GM19328 (cell line): ENCODE data around the gene GASK1A.
"Not testable (repeated sequence)": the region's sequence is repeated elsewhere in the genome, so short reads cannot be mapped to it uniquely, and the experiment has no call there.

Experiments used
- ATAC-seq: cut with Tn5 transposase; IDR thresholded peaks from one replicate; pipeline ENCODE4 v1.9.1; 2021; ENCODE audit warnings: mild to moderate bottlenecking, moderate library complexity; ENCODE audit not compliant: unreplicated experiment

Gene GASK1A

GRCh38 chr3:43030162-43030935 is 51.2 kb downstream of the GASK1A start:
- no peak for ATAC-seq

- ATAC-seq = no peak
These were observed 52.4 kb downstream of the GASK1A start for GRCh38 chr3:43031485-43031884.

- no peak for ATAC-seq
These were observed 52.9 kb downstream of the GASK1A start for GRCh38 chr3:43031889-43032545.

- no peak for ATAC-seq
These were observed 53.8 kb downstream of the GASK1A start for GRCh38 chr3:43032646-43033628.

GRCh38 chr3:43034200-43034599 is 55.1 kb downstream of the GASK1A start:
- no peak for ATAC-seq

- no peak for ATAC-seq
These were observed 55.8 kb downstream of the GASK1A start for GRCh38 chr3:43034911-43035310.

- ATAC-seq = no peak
These were observed 56.8 kb downstream of the GASK1A start for GRCh38 chr3:43035801-43036365.

- ATAC-seq = no peak
These were observed 57.7 kb downstream of the GASK1A start for GRCh38 chr3:43036621-43037423.

GRCh38 chr3:43038010-43038409 is 58.9 kb downstream of the GASK1A start:
- ATAC-seq = no peak

GRCh38 chr3:43041517-43041916 is 62.4 kb downstream of the GASK1A start:
- ATAC-seq = no peak

GRCh38 chr3:43043071-43043766 is 64.1 kb downstream of the GASK1A start:
- ATAC-seq = no peak

GRCh38 chr3:43043793-43044192 is 64.7 kb downstream of the GASK1A start:
- no peak for ATAC-seq

- ATAC-seq = not testable (repeated sequence)
These were observed 66.0 kb downstream of the GASK1A start for GRCh38 chr3:43045079-43045478.

- no peak for ATAC-seq
These were observed 67.5 kb downstream of the GASK1A start for GRCh38 chr3:43046583-43046982.

GRCh38 chr3:43048470-43048869 is 69.4 kb downstream of the GASK1A start:
- ATAC-seq = no peak

- ATAC-seq = no peak
These were observed 74.2 kb downstream of the GASK1A start for GRCh38 chr3:43053291-43053690.

- ATAC-seq = no peak
These were observed 75.6 kb downstream of the GASK1A start for GRCh38 chr3:43054754-43055153.

GRCh38 chr3:43055393-43055792 is 76.3 kb downstream of the GASK1A start:
- no peak for ATAC-seq
